ENCODE measurements around the gene PLXNA4. TPM values are rescaled to one million over a fixed set of nuclear protein-coding genes. Genes with fewer than 3 reads are reported as not detected.

PLXNA4 gene
- total and polyA plus RNA-seq, 2 donors (not counting 1 experiment from before 2014, with no cell fraction given): not detected

GRCh38 chr7:132574223-132574622 lies 2.0 kb downstream of the PLXNA4 start:
- ATAC-seq (ENCODE audit: low read depth): no peak
- no peaks in the 10 kb centered on the region for H3K9me3 Mint-ChIP-seq (ENCODE audit: insufficient read depth)
- Histone ChIP-seq H3K27ac (ENCODE audit: low read length in 2 of 2) (no peak overlapping the region), H3K9me3 (ENCODE audit: control extremely low read depth in 1 of 3, control insufficient read depth in 2 of 3, insufficient read depth in 1 of 3, low read length in 2 of 3) (no peaks in the 10 kb centered on the region), H4K20me1 (ENCODE audit: control insufficient read depth, insufficient read depth, low read length, poor library complexity, severe bottlenecking) (no peaks in the 10 kb centered on the region), H3K4me1 (ENCODE audit: control insufficient read depth in 2 of 2, insufficient read depth in 2 of 2, low read length in 2 of 2) (no peaks in the 10 kb centered on the region), H2AFZ (ENCODE audit: insufficient read depth, low read depth, low read length, poor library complexity, severe bottlenecking) (no peak overlapping the region), H3K9ac (ENCODE audit: low read length) (no peak overlapping the region), H3K4me2 (replicated peaks; ENCODE audit: low read depth, low read length, poor library complexity, severe bottlenecking) (no peak overlapping the region), H3K36me3 (replicated peaks in 1 of 2; ENCODE audit: control extremely low read depth in 1 of 2, control insufficient read depth in 1 of 2, extremely low read depth in 1 of 2, insufficient read depth in 2 of 2, low read length in 1 of 2) (no peaks in the 10 kb centered on the region), H3K27me3 (replicated peaks in 1 of 4; ENCODE audit: control extremely low read depth in 1 of 4, control insufficient read depth in 3 of 4, insufficient read depth in 4 of 4, low read length in 3 of 4) (peaks cover 0 to 66% (median 29%) of the 10 kb centered on the region in 4 experiments), H3K4me3 (ENCODE audit: control extremely low read depth in 1 of 5, extremely low read depth in 1 of 5, insufficient read depth in 1 of 5, low read depth in 2 of 5, low read length in 4 of 5) (no peak overlapping the region), H3K79me2 (ENCODE audit: control insufficient read depth, insufficient read depth, low read length) (no peaks in the 10 kb centered on the region)
- ChIA-PET POLR2A (no interaction called here), CTCF (no interaction called here)
- intact Hi-C loops (cut with micrococcal nuclease): no loop called here
- H3K4me3 Mint-ChIP-seq: no peak overlapping the region
- H3K27me3 Mint-ChIP-seq: peaks cover 73% of the 10 kb centered on the region
- no peak for DNase-seq
- peaks cover 6% of the 10 kb centered on the region for H3K4me1 Mint-ChIP-seq
- TF ChIP-seq CTCF (IDR thresholded peaks at IDR 0.05) (no peak), EZH2 (IDR thresholded peaks at IDR 0.05; ENCODE audit: borderline replicate concordance, insufficient read depth, low read depth, low read length, poor library complexity, severe bottlenecking) (no peak)
- WGBS (ENCODE audit: insufficient coverage): 8% methylated on average over 4 of the region's 8 CpGs
- H3K27ac Mint-ChIP-seq: no peak overlapping the region

GRCh38 chr7:132573251-132573955 lies 2.9 kb downstream of the PLXNA4 start:
- DNase-seq (no peak), ATAC-seq (ENCODE audit: low read depth) (no peak)
- Histone ChIP-seq H3K4me3 (ENCODE audit: control extremely low read depth in 1 of 5, extremely low read depth in 1 of 5, insufficient read depth in 1 of 5, low read depth in 2 of 5, low read length in 4 of 5) (no peak overlapping the region), H3K27ac (ENCODE audit: low read length in 2 of 2) (no peak overlapping the region), H3K9ac (ENCODE audit: low read length) (no peak overlapping the region), H3K79me2 (ENCODE audit: control insufficient read depth, insufficient read depth, low read length) (no peaks in the 10 kb centered on the region), H2AFZ (ENCODE audit: insufficient read depth, low read depth, low read length, poor library complexity, severe bottlenecking) (no peak overlapping the region), H3K4me2 (replicated peaks; ENCODE audit: low read depth, low read length, poor library complexity, severe bottlenecking) (no peak overlapping the region), H3K27me3 (replicated peaks in 1 of 4; ENCODE audit: control extremely low read depth in 1 of 4, control insufficient read depth in 3 of 4, insufficient read depth in 4 of 4, low read length in 3 of 4) (peaks cover 0 to 62% (median 23%) of the 10 kb centered on the region in 4 experiments), H3K9me3 (ENCODE audit: control extremely low read depth in 1 of 3, control insufficient read depth in 2 of 3, insufficient read depth in 1 of 3, low read length in 2 of 3) (no peaks in the 10 kb centered on the region), H3K4me1 (ENCODE audit: control insufficient read depth in 2 of 2, insufficient read depth in 2 of 2, low read length in 2 of 2) (no peaks in the 10 kb centered on the region), H4K20me1 (ENCODE audit: control insufficient read depth, insufficient read depth, low read length, poor library complexity, severe bottlenecking) (no peaks in the 10 kb centered on the region), H3K36me3 (replicated peaks in 1 of 2; ENCODE audit: control extremely low read depth in 1 of 2, control insufficient read depth in 1 of 2, extremely low read depth in 1 of 2, insufficient read depth in 2 of 2, low read length in 1 of 2) (no peaks in the 10 kb centered on the region)
- Mint-ChIP-seq H3K9me3 (ENCODE audit: insufficient read depth) (no peaks in the 10 kb centered on the region), H3K27me3 (peaks cover 69% of the 10 kb centered on the region), H3K4me1 (peaks cover 6% of the 10 kb centered on the region), H3K27ac (no peak overlapping the region), H3K4me3 (no peak overlapping the region)
- WGBS (ENCODE audit: insufficient coverage): 8% methylated on average over 9 of the region's 13 CpGs
- no peak for TF ChIP-seq EZH2 (IDR thresholded peaks at IDR 0.05; ENCODE audit: borderline replicate concordance, insufficient read depth, low read depth, low read length, poor library complexity, severe bottlenecking)
- TF ChIP-seq CTCF (IDR thresholded peaks at IDR 0.05): no peak
- CTCF ChIA-PET: no interaction called here
- intact Hi-C loops (cut with micrococcal nuclease): no loop called here
- POLR2A ChIA-PET: no interaction called here

All from B cell (primary cell).